GM18526 (cell line): ENCODE results near the gene TPO.

Experiments used
- POLR2A ChIP-seq: IDR thresholded peaks from 3 replicates; pipeline ENCODE4 v1.6.1; 2011; ENCODE audit not compliant: insufficient read length; ENCODE audit errors: extremely low read depth

The TPO gene

GRCh38 chr2:1584051-1584531 lies 170.8 kb downstream of the TPO start:
- no peak for TF ChIP-seq POLR2A

GRCh38 chr2:1584691-1585485 lies 171.6 kb downstream of the TPO start:
- TF ChIP-seq POLR2A: no peak

GRCh38 chr2:1585635-1586034 lies 172.4 kb downstream of the TPO start:
- no peak for TF ChIP-seq POLR2A

- TF ChIP-seq POLR2A: no peak
These were observed 173.1 kb downstream of the TPO start for GRCh38 chr2:1586251-1586922.

GRCh38 chr2:1586923-1587840 lies 173.9 kb downstream of the TPO start:
- no peak for TF ChIP-seq POLR2A

- no peak for TF ChIP-seq POLR2A
These were observed 175.1 kb downstream of the TPO start for GRCh38 chr2:1588051-1588977.

- TF ChIP-seq POLR2A: no peak
These were observed 175.8 kb downstream of the TPO start for GRCh38 chr2:1588978-1589621.

- TF ChIP-seq POLR2A: no peak
These were observed 177.6 kb downstream of the TPO start for GRCh38 chr2:1590596-1591460.

GRCh38 chr2:1591461-1591770 lies 178.2 kb downstream of the TPO start:
- no peak for TF ChIP-seq POLR2A
